GM06990 (cell line): ENCODE measurements around the gene SDK1.

ENCODE experiments used
- DNase-seq: peaks from one replicate; pipeline ENCODE4 v3.0.0-alpha.2; 2011; ENCODE audit not compliant: insufficient read length; ENCODE audit errors: extremely low read depth
- H3K27me3 ChIP-seq: replicated peaks from 2 replicates; pipeline ENCODE4 v1.6.0; 2011; ENCODE audit warnings: low read length; ENCODE audit not compliant: control insufficient read depth, insufficient read depth
- H3K36me3 ChIP-seq: 2 replicates; pipeline ENCODE4 v1.5.1; 2011; ENCODE audit warnings: low read length; ENCODE audit not compliant: control insufficient read depth, insufficient read depth
- H3K4me3 ChIP-seq: replicated peaks from 2 replicates; pipeline ENCODE4 v1.5.1; 2011; ENCODE audit warnings: low read depth, mild to moderate bottlenecking, control low read depth, low read length
- CTCF ChIP-seq: IDR thresholded peaks from 2 replicates; pipeline ENCODE4 v1.5.1; 2011; ENCODE audit warnings: low read length, control low read depth, mild to moderate bottlenecking, inconsistent platforms; ENCODE audit not compliant: insufficient read depth, poor library complexity, severe bottlenecking

The SDK1 gene

GRCh38 chr7:3887096-3887690 is 586.1 kb downstream of the SDK1 start:
- TF ChIP-seq CTCF, result no peak
- Histone ChIP-seq H3K27me3 (no peaks in the 10 kb centered on the region), H3K4me3 (no peak overlapping the region), H3K36me3 (no peaks in the 10 kb centered on the region)
- DNase-seq, result no peak

- no peak overlapping the region for H3K4me3 ChIP-seq
- H3K27me3 ChIP-seq, result no peaks in the 10 kb centered on the region
- H3K36me3 ChIP-seq, result no peaks in the 10 kb centered on the region
- no peak for TF ChIP-seq CTCF
- no peak for DNase-seq
These were observed 587.0 kb downstream of the SDK1 start for GRCh38 chr7:3888096-3888495.

- H3K27me3 ChIP-seq, result no peaks in the 10 kb centered on the region
- H3K4me3 ChIP-seq, result no peak overlapping the region
- no peak for TF ChIP-seq CTCF
- no peaks in the 10 kb centered on the region for H3K36me3 ChIP-seq
- DNase-seq, result no peak
These were observed 591.1 kb downstream of the SDK1 start for GRCh38 chr7:3892157-3892556.

GRCh38 chr7:3892686-3893085 is 591.6 kb downstream of the SDK1 start:
- DNase-seq, result no peak
- TF ChIP-seq CTCF, result no peak
- Histone ChIP-seq H3K27me3 (no peaks in the 10 kb centered on the region), H3K36me3 (no peaks in the 10 kb centered on the region), H3K4me3 (no peak overlapping the region)

- H3K4me3 ChIP-seq, result no peak overlapping the region
- no peak for DNase-seq
- TF ChIP-seq CTCF, result no peak
- no peaks in the 10 kb centered on the region for H3K36me3 ChIP-seq
- no peaks in the 10 kb centered on the region for H3K27me3 ChIP-seq
These were observed 592.2 kb downstream of the SDK1 start for GRCh38 chr7:3893151-3893788.
